ENCODE results near the gene RNH1. TPM values are rescaled to one million over a fixed set of nuclear protein-coding genes. Genes with fewer than 3 reads are reported as not detected.

Gene RNH1
- total RNA-seq = 10 to 100 TPM; 90.6 to 99.5 TPM

DNA sequence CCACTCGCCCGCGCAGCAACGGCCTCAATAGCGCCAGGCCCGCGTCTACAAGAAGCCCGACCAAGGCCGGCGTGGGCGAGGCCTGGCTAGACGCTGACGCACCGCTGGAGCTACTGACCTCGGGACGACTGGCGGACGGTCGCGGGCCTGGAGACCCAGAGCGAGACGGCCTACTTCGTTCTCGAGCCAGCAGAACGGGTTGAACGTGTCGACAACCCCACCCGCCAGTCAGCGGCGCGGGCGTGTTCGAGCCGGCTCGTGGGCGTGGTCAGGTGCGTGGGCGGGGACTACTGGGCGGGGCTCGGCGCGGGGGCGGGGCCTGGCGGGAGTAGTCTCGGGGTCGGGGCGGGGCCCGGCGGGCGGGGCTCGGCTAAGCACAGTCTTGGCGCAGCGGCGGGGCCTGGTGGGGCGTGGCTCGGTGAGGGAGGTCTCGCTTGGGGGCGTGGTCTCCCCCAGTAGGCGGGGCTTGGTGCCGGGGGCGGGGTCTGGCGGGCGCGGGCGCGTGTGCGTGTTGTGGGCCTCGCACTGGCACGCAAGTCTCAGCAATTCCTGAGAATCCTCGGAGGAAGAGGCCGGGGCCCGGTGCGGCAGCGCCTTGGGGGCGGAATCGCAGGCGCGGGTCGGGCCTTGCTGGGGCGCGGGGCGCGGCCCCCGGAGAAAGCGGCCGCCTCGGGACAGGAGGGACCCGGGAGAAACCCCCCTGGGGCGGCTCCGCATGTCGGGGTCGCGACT lies at the start of gene RNH1:
Gene RNH1, minus strand, starts transcription at position 248 of the 732 bp plus-strand sequence. CDS start 5,080 bp downstream, outside the sequence.
- ChIA-PET POLR2A (no interaction called here), CTCF (interaction anchor here (1.0 to 6.5 kb wide), 3 partner anchors 11 to 58 kb away, joined by 3 to 64 read pairs (median 4); partner anchors contain the start of gene PTDSS2)
- Mint-ChIP-seq H3K36me3 (ENCODE audit: low read depth) (peaks cover 11% of the 10 kb centered on the region), H3K27ac (peak within 1 kb of the TSS; percentile 98), H3K9me3 (no peaks in the 10 kb centered on the region), H3K4me3 (peak within 1 kb of the TSS; percentile 95), H3K27me3 (no peaks in the 10 kb centered on the region), H3K4me1 (peaks cover 26% of the 10 kb centered on the region)
- DNase-seq = peak; percentile 98

DNA sequence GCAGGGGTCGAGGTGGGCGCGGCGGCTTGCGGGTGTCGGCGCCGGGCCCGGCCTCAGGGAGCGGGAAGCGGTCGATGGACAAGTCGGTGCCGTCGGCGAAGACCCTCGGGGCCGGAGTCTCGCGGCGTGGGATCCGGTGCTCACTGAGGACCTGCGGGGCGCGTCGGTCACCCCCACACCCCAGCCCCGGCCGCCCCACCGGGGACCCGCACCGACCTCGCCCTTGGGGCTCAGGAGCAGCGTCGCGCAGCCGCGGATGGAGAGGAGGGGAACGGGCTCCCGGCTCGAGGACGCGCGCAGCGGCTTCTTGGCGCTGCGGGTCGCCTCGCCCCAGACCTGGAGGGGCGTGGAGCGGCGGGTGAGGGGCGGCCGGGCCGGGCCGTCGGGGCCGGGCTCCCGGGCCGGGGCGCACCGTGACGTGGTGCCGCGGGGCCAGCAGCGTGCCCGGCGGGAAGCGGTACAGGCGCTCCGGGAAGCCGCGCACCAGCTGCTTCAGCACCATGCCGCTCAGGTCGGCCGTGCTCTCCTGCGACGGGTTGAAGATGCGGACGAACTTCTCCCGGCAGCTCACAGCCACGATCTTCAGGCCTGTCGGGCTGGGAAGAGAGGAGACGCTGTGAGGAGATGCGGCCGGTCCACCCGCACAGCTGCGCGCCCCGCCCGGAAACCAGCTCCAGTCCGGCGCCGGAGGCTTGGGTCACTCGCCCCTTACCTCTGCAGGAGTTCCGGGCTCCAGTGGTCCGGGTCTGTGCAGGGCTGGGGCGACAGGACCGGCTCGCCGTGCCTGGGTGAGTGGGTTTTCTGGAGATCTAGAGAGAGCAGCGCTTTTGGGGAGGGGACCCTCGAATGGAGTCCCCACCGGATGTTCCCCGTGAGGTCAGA lies 49.0 kb upstream of the RNH1 start:
- Mint-ChIP-seq H3K27ac (peak overlapping the region; percentile 54), H3K4me1 (peaks cover 9% of the 10 kb centered on the region), H3K9me3 (no peaks in the 10 kb centered on the region), H3K36me3 (ENCODE audit: low read depth) (no peaks in the 10 kb centered on the region), H3K4me3 (no peak overlapping the region), H3K27me3 (peaks cover 20% of the 10 kb centered on the region)
- POLR2A ChIA-PET = no interaction called here
- CTCF ChIA-PET = interaction anchor here (0.6 to 3.0 kb wide), 15 partner anchors 8 to 170 kb away, joined by 3 to 19 read pairs (median 7); partner anchors contain the start of genes DEAF1 and TMEM80
- DNase-seq = no peak

DNA sequence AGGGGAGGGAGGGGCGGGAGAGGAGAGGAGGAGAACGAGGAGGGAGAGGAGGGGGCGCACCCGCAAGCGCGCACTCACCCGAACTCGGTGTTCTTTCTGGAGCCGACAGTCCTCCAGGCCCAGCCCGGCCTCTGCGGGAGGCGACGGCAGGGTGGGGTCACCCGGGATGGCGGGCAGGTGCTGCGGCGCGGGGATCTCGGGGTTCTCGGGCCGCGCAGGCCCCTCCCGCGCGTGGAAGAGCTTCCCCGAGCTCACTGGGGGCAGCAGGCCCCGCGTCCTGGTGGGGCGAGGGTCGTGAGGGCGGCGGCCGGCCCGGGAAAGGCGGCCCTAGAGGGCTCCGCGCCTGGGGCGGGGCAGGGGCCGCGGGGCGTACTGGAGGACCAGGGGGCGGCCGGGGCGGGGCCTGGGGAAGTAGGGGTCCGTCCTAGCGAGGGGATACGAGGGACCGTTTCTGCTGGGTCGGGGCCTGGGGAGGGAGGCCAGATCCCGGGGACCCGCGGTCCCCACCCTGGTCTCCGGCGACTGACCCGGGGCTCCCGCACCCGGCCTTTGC lies 48.3 kb upstream of the RNH1 start:
- no peaks in the 10 kb centered on the region for H3K9me3 Mint-ChIP-seq
- ChIA-PET CTCF (interaction anchor here (0.6 to 3.0 kb wide), 21 partner anchors 8 to 190 kb away, joined by 3 to 19 read pairs (median 4); partner anchors contain the start of genes DEAF1, LRRC56 and TMEM80), POLR2A (no interaction called here)
- peaks cover 9% of the 10 kb centered on the region for H3K4me1 Mint-ChIP-seq
- no peak overlapping the region for H3K27ac Mint-ChIP-seq
- H3K4me3 Mint-ChIP-seq = no peak overlapping the region
- H3K27me3 Mint-ChIP-seq = peaks cover 20% of the 10 kb centered on the region
- H3K36me3 Mint-ChIP-seq (ENCODE audit: low read depth) = no peaks in the 10 kb centered on the region
- no peak for DNase-seq

DNA sequence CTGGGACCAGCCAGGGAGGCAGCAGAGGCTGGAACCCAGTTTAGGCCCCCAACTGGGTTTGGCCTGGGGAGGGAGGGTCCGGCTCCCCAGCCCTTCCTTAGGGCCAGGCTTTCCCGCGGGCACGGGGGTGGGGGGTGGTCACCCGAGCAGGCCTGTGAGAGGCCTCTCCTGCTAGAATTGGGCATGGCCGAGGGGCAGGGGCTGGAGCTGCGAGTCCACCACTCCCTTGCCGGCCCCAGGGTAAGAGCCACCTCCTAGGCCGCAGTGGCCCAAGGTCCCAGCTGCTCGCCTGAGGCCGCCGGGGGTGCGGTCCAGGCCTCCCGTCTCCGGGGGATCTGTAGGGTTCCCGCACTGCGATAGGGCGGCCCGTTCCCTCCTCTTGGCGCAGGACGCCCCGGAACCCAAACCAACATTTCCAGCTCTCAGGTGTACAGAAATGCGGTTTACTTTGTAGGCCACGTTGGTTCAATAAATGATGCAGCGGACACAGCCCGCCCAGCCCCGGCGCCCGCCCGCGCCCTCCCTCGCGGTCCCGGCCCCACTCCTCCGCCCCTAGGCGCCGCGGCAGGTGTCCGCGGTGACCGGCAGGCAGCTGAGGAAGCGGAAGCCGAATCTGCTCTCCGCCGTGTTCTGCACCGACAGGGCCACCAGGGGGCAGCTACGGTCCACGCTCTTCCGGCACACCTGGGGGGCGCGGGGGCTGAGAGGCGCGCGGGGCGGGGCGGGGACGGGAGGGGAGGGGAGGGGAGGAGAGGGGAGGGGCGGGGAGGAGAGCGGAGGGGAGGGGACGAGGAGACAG lies 47.6 kb upstream of the RNH1 start:
- ChIA-PET CTCF (interaction anchor here (0.6 to 3.0 kb wide), 22 partner anchors 9 to 191 kb away, joined by 3 to 19 read pairs (median 4); partner anchors contain the start of genes DEAF1, HRAS, LRRC56 and TMEM80), POLR2A (no interaction called here)
- Mint-ChIP-seq H3K4me3 (no peak overlapping the region), H3K4me1 (peaks cover 3% of the 10 kb centered on the region), H3K36me3 (ENCODE audit: low read depth) (no peaks in the 10 kb centered on the region), H3K27ac (no peak overlapping the region), H3K9me3 (no peaks in the 10 kb centered on the region), H3K27me3 (peaks cover 18% of the 10 kb centered on the region)
- peak; percentile 74 for DNase-seq

DNA sequence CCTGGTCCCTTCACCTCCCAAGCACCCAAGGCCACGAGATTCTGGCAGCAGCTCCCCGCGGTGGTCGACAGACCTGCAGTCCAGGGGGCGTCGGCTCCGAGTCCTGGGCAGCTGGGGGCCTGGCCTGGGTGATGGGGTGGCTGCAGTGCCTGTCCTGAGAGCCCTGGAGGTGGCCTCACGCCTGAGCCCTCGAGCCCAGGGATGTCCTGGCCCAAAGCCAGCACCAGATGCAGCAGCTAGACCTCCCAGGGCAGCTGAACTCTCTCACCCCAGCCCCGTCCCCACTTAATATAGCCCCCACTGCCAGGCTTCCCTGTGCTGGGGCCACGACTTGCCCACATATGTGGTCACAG lies 46.9 kb upstream of the RNH1 start:
- DNase-seq = no peak
- no peaks in the 10 kb centered on the region for H3K9me3 Mint-ChIP-seq
- H3K4me3 Mint-ChIP-seq = no peak overlapping the region
- H3K36me3 Mint-ChIP-seq (ENCODE audit: low read depth) = no peaks in the 10 kb centered on the region
- H3K4me1 Mint-ChIP-seq = peaks cover 3% of the 10 kb centered on the region
- H3K27me3 Mint-ChIP-seq = peaks cover 18% of the 10 kb centered on the region
- CTCF ChIA-PET = interaction anchor here (0.6 to 3.0 kb wide), 10 partner anchors 8 to 172 kb away, joined by 3 to 19 read pairs (median 5); partner anchors contain the start of genes DEAF1, HRAS and TMEM80
- H3K27ac Mint-ChIP-seq = no peak overlapping the region
- POLR2A ChIA-PET = no interaction called here

DNA sequence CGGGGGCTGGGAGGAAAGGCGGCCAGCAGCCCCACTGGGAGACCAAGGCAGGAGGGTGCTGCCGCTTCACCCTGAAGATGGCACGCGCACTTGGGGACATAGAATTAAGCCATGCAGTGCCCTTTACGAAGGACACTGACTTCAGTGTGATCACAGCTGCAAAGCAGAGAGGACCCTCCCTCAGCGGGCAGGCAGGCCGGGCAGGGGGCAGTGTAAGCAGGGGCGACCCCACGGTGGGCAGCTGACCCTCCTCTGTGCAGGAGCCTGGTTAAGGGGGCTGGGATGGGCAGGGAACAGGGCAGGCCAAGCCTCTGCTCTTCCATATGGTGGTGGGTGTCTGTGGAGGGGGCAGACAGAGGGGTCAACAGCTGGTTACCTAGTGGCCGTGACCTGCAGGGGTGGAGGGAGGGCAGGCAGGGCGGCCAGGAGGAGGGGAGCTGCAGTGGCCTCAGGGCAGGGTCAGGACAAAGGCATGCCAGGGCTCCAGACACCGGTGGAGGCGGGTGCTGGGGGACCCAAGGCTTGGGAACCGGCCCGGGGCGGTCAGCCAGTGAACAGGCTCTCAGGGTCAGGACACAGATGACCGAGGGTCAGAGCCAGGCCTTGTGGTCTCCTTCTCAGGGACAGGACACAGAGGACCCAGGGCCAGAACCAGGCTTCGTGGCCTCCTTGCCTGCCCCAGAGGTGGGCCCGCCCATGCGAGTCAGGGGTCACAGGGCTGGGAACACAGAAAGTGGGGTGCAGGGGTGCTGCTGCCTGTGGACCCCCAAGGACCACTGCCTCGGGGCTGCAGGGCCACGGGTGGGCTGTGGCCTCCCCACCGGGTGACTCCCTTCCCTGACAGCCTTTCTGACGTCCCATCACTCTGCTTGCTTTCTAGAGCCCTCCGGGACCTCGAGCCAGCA lies 46.3 kb upstream of the RNH1 start:
- peaks cover 18% of the 10 kb centered on the region for H3K27me3 Mint-ChIP-seq
- no peaks in the 10 kb centered on the region for H3K9me3 Mint-ChIP-seq
- H3K4me1 Mint-ChIP-seq = peaks cover 3% of the 10 kb centered on the region
- H3K27ac Mint-ChIP-seq = no peak overlapping the region
- no peaks in the 10 kb centered on the region for H3K36me3 Mint-ChIP-seq (ENCODE audit: low read depth)
- CTCF ChIA-PET = interaction anchor here (1.5 to 1.8 kb wide), 3 partner anchors 18 to 28 kb away, joined by 3 to 5 read pairs (median 3); partner anchors contain the start of gene HRAS
- DNase-seq = no peak
- no peak overlapping the region for H3K4me3 Mint-ChIP-seq
- POLR2A ChIA-PET = interaction anchor here (0.5 kb wide), 1 partner anchor 143 kb away, joined by 3 read pairs; no protein-coding TSS in a partner anchor

DNA sequence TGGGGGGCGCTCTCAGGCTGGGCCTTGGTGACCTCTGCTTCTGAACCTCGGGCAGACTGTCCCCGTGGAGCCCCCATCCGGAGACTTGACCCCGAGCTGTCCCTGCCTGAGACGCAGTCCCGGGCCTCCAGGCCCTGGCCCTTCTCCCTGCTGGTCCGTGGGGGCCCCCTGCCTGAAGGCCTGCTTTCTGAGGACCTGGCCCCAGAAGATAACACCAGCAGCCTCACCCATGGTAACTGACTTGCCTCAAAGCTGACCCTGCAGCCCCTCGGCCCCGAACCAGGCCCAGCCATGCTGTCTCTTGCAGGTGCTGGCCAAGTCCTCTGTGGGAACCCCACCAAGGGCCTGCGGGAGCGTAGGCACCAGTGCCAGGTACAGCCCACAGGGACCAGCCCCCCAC lies 44.6 kb upstream of the RNH1 start:
- peaks cover 2% of the 10 kb centered on the region for H3K4me1 Mint-ChIP-seq
- DNase-seq = no peak
- ChIA-PET POLR2A (no interaction called here), CTCF (interaction anchor here (0.9 to 1.6 kb wide), 2 partner anchors 16 to 33 kb away, joined by 3 read pairs; partner anchors contain the start of gene HRAS)
- no peaks in the 10 kb centered on the region for H3K9me3 Mint-ChIP-seq
- no peak overlapping the region for H3K27ac Mint-ChIP-seq
- H3K4me3 Mint-ChIP-seq = no peak overlapping the region
- peaks cover 5% of the 10 kb centered on the region for H3K27me3 Mint-ChIP-seq
- H3K36me3 Mint-ChIP-seq (ENCODE audit: low read depth) = no peaks in the 10 kb centered on the region

DNA sequence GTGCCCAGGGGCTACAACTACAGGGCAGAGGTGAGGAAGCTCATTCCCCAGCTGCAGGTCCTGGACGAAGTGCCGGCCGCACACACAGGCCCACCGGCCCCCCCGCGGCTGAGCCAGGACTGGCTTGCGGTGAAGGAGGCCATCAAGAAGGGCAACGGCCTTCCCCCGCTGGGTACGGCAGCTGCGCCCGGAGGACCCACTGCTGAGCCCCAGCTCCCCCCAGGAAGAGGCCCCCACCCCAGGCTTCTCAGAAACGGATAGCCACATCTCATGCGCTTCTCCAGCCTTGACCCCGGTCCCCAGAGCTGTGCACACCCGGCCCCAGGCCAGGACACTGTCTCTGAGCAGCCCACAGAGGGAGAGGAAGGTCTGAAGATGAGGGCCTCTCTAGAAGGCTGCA lies 44.1 kb upstream of the RNH1 start:
- H3K27me3 Mint-ChIP-seq = peaks cover under 1% of the 10 kb centered on the region
- H3K27ac Mint-ChIP-seq = no peak overlapping the region
- H3K4me1 Mint-ChIP-seq = no peaks in the 10 kb centered on the region
- ChIA-PET CTCF (interaction anchor here (0.6 to 1.1 kb wide), 3 partner anchors 18 to 1871 kb away, joined by 3 to 4 read pairs (median 3); no protein-coding TSS in a partner anchor), POLR2A (no interaction called here)
- H3K4me3 Mint-ChIP-seq = no peak overlapping the region
- DNase-seq = no peak
- H3K36me3 Mint-ChIP-seq (ENCODE audit: low read depth) = no peaks in the 10 kb centered on the region
- no peaks in the 10 kb centered on the region for H3K9me3 Mint-ChIP-seq

DNA sequence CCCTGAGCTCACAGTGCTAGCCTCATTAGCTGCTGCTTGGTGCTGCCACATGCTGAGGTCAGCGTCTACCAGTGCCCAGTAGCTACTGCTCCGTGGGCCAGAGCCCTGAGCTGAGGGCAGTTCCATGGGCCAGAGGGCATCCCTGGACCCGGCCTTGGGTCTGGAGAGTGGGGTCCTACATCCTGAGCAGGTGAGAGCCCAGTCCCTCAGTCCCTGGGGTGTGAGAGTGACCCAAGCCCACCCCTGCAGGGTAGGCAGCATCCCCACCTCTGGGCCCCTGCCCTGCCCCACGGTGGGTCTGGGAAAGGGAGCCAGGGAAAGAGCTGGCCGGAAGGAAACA lies 43.7 kb upstream of the RNH1 start:
- CTCF ChIA-PET = interaction anchor here (0.6 to 1.1 kb wide), 3 partner anchors 18 to 1871 kb away, joined by 3 to 4 read pairs (median 3); no protein-coding TSS in a partner anchor

DNA sequence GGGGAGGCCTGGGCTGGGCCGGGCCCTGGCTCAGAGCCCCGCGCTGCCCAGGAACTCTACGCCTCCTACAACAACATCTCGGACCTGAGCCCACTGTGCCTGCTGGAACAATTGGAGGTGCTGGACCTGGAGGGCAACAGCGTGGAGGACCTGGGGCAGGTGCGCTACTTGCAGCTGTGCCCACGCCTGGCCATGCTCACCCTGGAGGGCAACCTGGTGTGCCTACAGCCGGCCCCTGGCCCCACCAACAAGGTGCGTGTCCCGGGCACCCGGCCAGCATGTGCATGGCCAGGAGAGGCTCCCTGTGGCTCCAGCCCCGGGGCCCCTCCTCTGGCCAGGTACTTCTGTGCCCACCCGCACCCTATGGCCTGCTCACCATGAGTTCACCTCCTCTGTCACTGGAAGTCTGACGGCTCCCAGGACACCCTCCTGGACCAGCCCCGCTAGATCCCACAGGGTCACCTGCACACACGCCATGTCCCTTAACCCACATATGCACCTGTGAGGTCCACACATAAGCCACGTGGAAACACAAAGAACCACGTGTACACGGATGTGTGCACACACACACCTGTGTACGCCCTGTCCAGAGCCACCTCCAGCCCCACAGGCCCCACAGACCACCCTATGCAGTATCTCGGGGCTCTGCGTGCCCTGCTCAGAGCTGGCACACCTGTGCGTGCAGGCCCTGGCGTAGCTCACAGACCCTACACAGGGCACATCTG lies 43.1 kb upstream of the RNH1 start:
- CTCF ChIA-PET = interaction anchor here (1.1 kb wide), 1 partner anchor 17 kb away, joined by 3 read pairs; no protein-coding TSS in a partner anchor
- no peak overlapping the region for H3K4me3 Mint-ChIP-seq

More for the DNA sequence above, 43.7 kb upstream of the RNH1 start:
- H3K4me3 Mint-ChIP-seq = no peak overlapping the region
- no peak for DNase-seq
- no peaks in the 10 kb centered on the region for H3K27me3 Mint-ChIP-seq
- H3K9me3 Mint-ChIP-seq = no peaks in the 10 kb centered on the region
- no peaks in the 10 kb centered on the region for H3K4me1 Mint-ChIP-seq
- POLR2A ChIA-PET = no interaction called here
- H3K27ac Mint-ChIP-seq = no peak overlapping the region
- no peaks in the 10 kb centered on the region for H3K36me3 Mint-ChIP-seq (ENCODE audit: low read depth)

More for the DNA sequence above, 43.1 kb upstream of the RNH1 start:
- Mint-ChIP-seq H3K36me3 (ENCODE audit: low read depth) (no peaks in the 10 kb centered on the region), H3K27ac (no peak overlapping the region), H3K27me3 (no peaks in the 10 kb centered on the region), H3K9me3 (no peaks in the 10 kb centered on the region), H3K4me1 (no peaks in the 10 kb centered on the region)
- POLR2A ChIA-PET = no interaction called here
- no peak for DNase-seq

Data from activated CD4-positive, alpha-beta T cell treated with anti-CD3 and anti-CD28 coated beads, Interleukin-2, amount 10 ng/mL, durations not matched to agents 7 days and 5 days (primary cell).